AG08396 (cell line): ENCODE data around the gene COPS9.

Source experiments
- DNase-seq: peaks from one replicate; pipeline ENCODE4 v3.0.0; 2012; ENCODE audit warnings: low spot score, mixed read lengths

COPS9 gene

GRCh38 chr2:240136013-240136670 lies at the start of gene COPS9:
Gene COPS9 (minus strand): TSS chr2:240136305. CDS start chr2:240136284, 21 bp downstream.
- DNase-seq: peak; percentile 99

GRCh38 chr2:240184656-240185055 lies 48.6 kb upstream of the COPS9 start:
- no peak for DNase-seq

GRCh38 chr2:240183875-240184590 lies 47.9 kb upstream of the COPS9 start:
- DNase-seq: no peak

- no peak for DNase-seq
Measured at GRCh38 chr2:240183006-240183874, 47.1 kb upstream of the COPS9 start.

- DNase-seq: no peak
Measured at GRCh38 chr2:240182476-240182875, 46.4 kb upstream of the COPS9 start.

GRCh38 chr2:240182001-240182400 lies 45.9 kb upstream of the COPS9 start:
- DNase-seq: no peak

- DNase-seq: no peak
Measured at GRCh38 chr2:240179941-240180666, 44.0 kb upstream of the COPS9 start.

GRCh38 chr2:240179186-240179815 lies 43.2 kb upstream of the COPS9 start:
- DNase-seq: no peak

GRCh38 chr2:240178564-240178963 lies 42.5 kb upstream of the COPS9 start:
- DNase-seq: no peak

- DNase-seq: no peak
Measured at GRCh38 chr2:240174496-240174895, 38.4 kb upstream of the COPS9 start.

- no peak for DNase-seq
Measured at GRCh38 chr2:240172071-240172895, 36.2 kb upstream of the COPS9 start.

GRCh38 chr2:240170883-240171282 lies 34.8 kb upstream of the COPS9 start:
- no peak for DNase-seq

- peak; percentile 39 for DNase-seq
Measured at GRCh38 chr2:240170354-240170735, 34.2 kb upstream of the COPS9 start.

- DNase-seq: no peak
Measured at GRCh38 chr2:240169486-240170353, 33.6 kb upstream of the COPS9 start.

GRCh38 chr2:240168546-240169361 lies 32.6 kb upstream of the COPS9 start:
- no peak for DNase-seq

GRCh38 chr2:240168041-240168440 lies 31.9 kb upstream of the COPS9 start:
- DNase-seq: no peak

- DNase-seq: no peak
Measured at GRCh38 chr2:240167588-240167880, 31.4 kb upstream of the COPS9 start.

- no peak for DNase-seq
Measured at GRCh38 chr2:240166761-240167587, 30.9 kb upstream of the COPS9 start.
